ENCODE measurements around the gene NXN.

Gene NXN

GRCh38 chr17:801660-802059, 177.9 kb downstream of the NXN start:
- TF ChIP-seq, protein P1, sequence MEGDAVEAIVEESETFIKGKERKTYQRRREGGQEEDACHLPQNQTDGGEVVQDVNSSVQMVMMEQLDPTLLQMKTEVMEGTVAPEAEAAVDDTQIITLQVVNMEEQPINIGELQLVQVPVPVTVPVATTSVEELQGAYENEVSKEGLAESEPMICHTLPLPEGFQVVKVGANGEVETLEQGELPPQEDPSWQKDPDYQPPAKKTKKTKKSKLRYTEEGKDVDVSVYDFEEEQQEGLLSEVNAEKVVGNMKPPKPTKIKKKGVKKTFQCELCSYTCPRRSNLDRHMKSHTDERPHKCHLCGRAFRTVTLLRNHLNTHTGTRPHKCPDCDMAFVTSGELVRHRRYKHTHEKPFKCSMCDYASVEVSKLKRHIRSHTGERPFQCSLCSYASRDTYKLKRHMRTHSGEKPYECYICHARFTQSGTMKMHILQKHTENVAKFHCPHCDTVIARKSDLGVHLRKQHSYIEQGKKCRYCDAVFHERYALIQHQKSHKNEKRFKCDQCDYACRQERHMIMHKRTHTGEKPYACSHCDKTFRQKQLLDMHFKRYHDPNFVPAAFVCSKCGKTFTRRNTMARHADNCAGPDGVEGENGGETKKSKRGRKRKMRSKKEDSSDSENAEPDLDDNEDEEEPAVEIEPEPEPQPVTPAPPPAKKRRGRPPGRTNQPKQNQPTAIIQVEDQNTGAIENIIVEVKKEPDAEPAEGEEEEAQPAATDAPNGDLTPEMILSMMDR (IDR thresholded peaks at IDR 0.05) = no peak

GRCh38 chr17:800446-801242, 178.9 kb downstream of the NXN start:
- TF ChIP-seq, protein P1 (IDR thresholded peaks at IDR 0.05) = no peak

DNA sequence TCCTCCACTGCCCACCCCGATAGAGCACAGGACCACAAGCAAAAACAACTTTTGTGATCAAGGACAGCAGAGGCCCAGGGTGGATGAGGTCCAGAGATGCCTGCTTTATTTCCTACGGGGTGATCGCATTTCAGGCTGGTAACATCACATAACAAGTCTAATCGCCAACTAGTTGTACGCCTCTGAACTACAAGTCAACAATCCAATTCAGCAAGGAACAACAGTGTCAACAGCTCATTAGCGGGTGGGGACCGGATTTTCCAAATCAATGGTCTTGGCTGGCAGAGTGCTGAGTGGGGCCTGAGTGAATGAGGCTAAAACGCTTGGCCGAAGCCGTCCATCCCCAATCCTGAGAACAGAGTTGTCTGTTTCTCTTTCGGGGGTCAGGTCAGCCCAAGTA, 180.3 kb downstream of the NXN start:
- TF ChIP-seq, protein P1 (IDR thresholded peaks at IDR 0.05) = no peak

DNA sequence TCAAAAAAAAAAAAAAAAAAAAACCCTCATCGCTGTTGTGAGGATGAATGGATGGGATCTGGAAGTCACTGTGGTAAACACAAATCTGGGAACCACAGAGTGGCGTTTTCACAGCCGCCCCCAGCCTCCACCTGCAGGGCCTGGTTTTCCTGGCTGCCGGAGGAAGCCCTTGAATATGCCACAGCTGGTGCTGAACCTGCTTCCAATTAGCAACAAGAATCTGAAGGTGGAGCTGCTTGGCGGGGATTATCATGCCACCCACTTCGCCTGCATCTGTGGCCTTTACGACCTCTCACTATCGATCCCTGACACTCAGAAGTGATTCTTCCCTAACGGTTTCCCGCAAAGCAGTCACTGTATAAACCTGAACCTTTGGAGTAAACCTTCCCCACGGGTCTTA, 181.3 kb downstream of the NXN start:
- TF ChIP-seq, protein P1 (IDR thresholded peaks at IDR 0.05) = no peak

DNA sequence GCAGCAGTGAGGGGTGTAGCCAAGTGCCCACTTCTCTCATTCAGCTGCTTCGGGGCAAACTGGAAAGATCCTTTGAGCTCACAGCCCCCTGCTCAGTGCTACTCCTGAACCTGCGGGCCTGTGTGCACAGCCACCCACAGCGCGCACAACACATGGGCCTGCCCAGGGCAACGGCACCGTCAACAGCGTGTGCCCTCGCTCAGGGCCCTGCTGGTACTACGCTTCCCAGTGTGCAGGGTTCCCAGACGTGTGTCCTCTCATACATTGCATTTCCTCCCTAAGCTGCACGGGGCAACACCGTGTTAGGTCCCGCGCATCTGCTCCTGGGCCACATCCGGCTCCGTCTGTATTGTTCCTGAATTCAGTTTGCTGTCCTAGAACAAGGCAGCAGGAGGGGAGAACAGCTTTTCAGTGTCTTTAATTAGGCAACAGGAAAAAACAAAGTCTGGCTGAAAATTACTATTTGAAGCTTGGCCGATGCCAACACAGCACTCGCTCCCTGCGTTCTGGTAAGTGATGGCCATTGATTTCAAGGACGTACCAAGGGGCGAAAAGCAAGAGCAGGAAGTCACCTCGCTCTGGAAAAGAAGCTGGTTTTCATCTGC, 182.2 kb downstream of the NXN start:
- TF ChIP-seq, protein P1 (IDR thresholded peaks at IDR 0.05) = no peak

DNA sequence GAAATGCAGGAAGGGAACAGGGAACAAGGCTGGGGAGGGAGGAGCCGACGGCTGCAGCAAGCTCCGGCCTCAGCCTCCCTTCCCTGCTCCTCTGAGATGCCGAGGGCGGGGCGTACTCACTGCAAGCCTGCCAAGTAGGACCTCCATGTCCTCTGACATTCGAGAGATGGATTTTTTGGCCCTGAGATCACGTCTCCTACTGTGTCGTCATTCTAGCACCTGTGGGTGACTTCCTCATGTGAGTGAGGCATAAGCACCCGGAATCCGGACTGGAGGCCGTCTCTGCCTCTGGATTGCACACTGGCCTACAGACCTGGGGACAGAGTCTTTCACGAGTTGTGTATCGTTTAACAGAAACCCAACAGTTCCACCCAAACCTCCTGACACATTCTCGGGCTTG, 183.0 kb downstream of the NXN start:
- TF ChIP-seq, protein P1 (IDR thresholded peaks at IDR 0.05) = no peak

DNA sequence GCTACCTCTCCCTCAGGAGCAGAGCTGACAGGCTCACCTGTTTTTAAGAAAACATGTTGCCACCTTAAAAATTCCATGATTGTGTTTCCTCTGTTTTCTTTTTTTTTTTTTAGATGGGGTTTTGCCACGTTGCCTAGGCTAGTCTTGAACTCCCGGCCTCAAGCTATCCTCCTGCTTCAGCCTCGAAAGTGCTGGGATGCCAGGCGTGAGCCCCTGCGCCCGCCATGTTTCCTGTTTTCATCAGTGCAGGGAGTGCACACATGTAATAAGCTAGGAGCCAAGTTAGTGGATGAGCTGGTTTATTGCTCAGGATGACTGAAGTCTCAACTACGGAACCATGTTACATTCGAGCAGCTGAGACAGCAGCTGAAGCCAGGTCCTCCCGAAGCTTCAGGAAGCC, 183.9 kb downstream of the NXN start:
- TF ChIP-seq, protein P1 (IDR thresholded peaks at IDR 0.05) = no peak

Measured in LNCAP (cell line).